ENCODE results near the gene C1D. TPM values are rescaled to one million over a fixed set of nuclear protein-coding genes. Genes with fewer than 3 reads are reported as not detected.

Gene C1D
- total RNA-seq, 4 donors from 2014 or later, result 2.2 to 71.8 (median 30.5) TPM

- DNase-seq, result no peak
- no peaks in the 10 kb centered on the region for H3K36me3 ChIP-seq
- H3K27me3 ChIP-seq, result no peaks in the 10 kb centered on the region
- in situ Hi-C loops (cut with MboI; ENCODE audit: low pct_ligation_motif_present in 1 of 4, low pct_unique_long_range_greater_than_20kb in 1 of 4, low sequenced_read_pairs in 3 of 4), result no loop called here
- no peak overlapping the region for H3K4me3 ChIP-seq
- WGBS, 2 donors (ENCODE audit: low coverage in 1 of 2), result 96% methylated on average over 3 of the region's 3 CpGs
- no peaks in the 10 kb centered on the region for H3K9me3 ChIP-seq
- peaks cover 8 to 33% (median 12%) of the 10 kb centered on the region in 4 donors for H3K4me1 ChIP-seq
- intact Hi-C loops (cut with DNase I; ENCODE audit: low total_unique reads), result no loop called here
- TF ChIP-seq POLR2AphosphoS5 (IDR thresholded peaks at IDR 0.05), result no peak
- no peak for TF ChIP-seq CTCF (IDR thresholded peaks at IDR 0.05)
- no peak for TF ChIP-seq EP300 (IDR thresholded peaks at IDR 0.05; ENCODE audit: low read depth)
- no peak for TF ChIP-seq POLR2A (IDR thresholded peaks at IDR 0.05)
- no peak overlapping the region for H3K27ac ChIP-seq
These were observed 5.0 kb downstream of the C1D start for GRCh38 chr2:68057658-68058396.

- in situ Hi-C loops (cut with MboI; ENCODE audit: low pct_ligation_motif_present in 1 of 4, low pct_unique_long_range_greater_than_20kb in 1 of 4, low sequenced_read_pairs in 3 of 4) (no loop called here), intact Hi-C loops (cut with DNase I; ENCODE audit: low total_unique reads) (no loop called here)
- Histone ChIP-seq H3K9me3 (no peaks in the 10 kb centered on the region), H3K36me3 (no peaks in the 10 kb centered on the region), H3K4me1 (no peaks in the 10 kb centered on the region), H3K4me3 (no peak overlapping the region), H3K27ac (no peak overlapping the region), H3K27me3 (no peaks in the 10 kb centered on the region)
- 87 to 91% methylated on average over 4 to 6 of the region's 6 CpGs for WGBS, 2 donors (ENCODE audit: low coverage in 1 of 2)
- TF ChIP-seq POLR2AphosphoS5 (IDR thresholded peaks at IDR 0.05) (no peak), POLR2A (IDR thresholded peaks at IDR 0.05) (no peak), CTCF (IDR thresholded peaks at IDR 0.05) (no peak), EP300 (IDR thresholded peaks at IDR 0.05; ENCODE audit: low read depth) (no peak)
- DNase-seq, result no peak
These were observed 9.9 kb downstream of the C1D start for GRCh38 chr2:68052717-68053422.

- Histone ChIP-seq H3K27ac (no peak overlapping the region), H3K9me3 (no peaks in the 10 kb centered on the region), H3K4me1 (peaks cover 0 to under 1% (median 0%) of the 10 kb centered on the region in 4 donors), H3K4me3 (no peak overlapping the region), H3K36me3 (peaks cover 0 to 8% (median 0%) of the 10 kb centered on the region in 4 donors), H3K27me3 (no peaks in the 10 kb centered on the region)
- no peak for DNase-seq
- WGBS, 2 donors (ENCODE audit: low coverage in 1 of 2), result 85 to 92% methylated on average over 2 of the region's 2 CpGs
- no peak for TF ChIP-seq EP300 (IDR thresholded peaks at IDR 0.05; ENCODE audit: low read depth)
- no peak for TF ChIP-seq POLR2AphosphoS5 (IDR thresholded peaks at IDR 0.05)
- no peak for TF ChIP-seq POLR2A (IDR thresholded peaks at IDR 0.05)
- in situ Hi-C loops (cut with MboI; ENCODE audit: low pct_ligation_motif_present in 1 of 4, low pct_unique_long_range_greater_than_20kb in 1 of 4, low sequenced_read_pairs in 3 of 4), result no loop called here
- intact Hi-C loops (cut with DNase I; ENCODE audit: low total_unique reads), result no loop called here
These were observed 12.5 kb downstream of the C1D start for GRCh38 chr2:68050353-68050752.

GRCh38 chr2:68046642-68047240, 16.1 kb downstream of the C1D start:
- TF ChIP-seq POLR2A (IDR thresholded peaks at IDR 0.05) (no peak), POLR2AphosphoS5 (IDR thresholded peaks at IDR 0.05) (no peak), CTCF (IDR thresholded peaks at IDR 0.05) (no peak), EP300 (IDR thresholded peaks at IDR 0.05; ENCODE audit: low read depth) (no peak)
- H3K9me3 ChIP-seq, result no peaks in the 10 kb centered on the region

More at GRCh38 chr2:68046642-68047240, 16.1 kb downstream of the C1D start:
- H3K27me3 ChIP-seq, result no peaks in the 10 kb centered on the region
- H3K4me3 ChIP-seq, result no peak overlapping the region
- DNase-seq, result no peak
- peaks cover 0 to 8% (median 0%) of the 10 kb centered on the region in 4 donors for H3K36me3 ChIP-seq
- WGBS, 2 donors (ENCODE audit: low coverage in 1 of 2), result 78 to 85% methylated on average over 4 of the region's 4 CpGs
- H3K4me1 ChIP-seq, result peaks cover 0 to 3% (median 0%) of the 10 kb centered on the region in 4 donors
- H3K27ac ChIP-seq, result no peak overlapping the region
- in situ Hi-C loops (cut with MboI; ENCODE audit: low pct_ligation_motif_present in 1 of 4, low pct_unique_long_range_greater_than_20kb in 1 of 4, low sequenced_read_pairs in 3 of 4) (loop anchor here in 1 of 4 donors (25.0 kb wide), 1 partner anchor 1609 kb away; the partner anchor contains the start of gene MEIS1), intact Hi-C loops (cut with DNase I; ENCODE audit: low total_unique reads) (no loop called here)
